K562 (cell line): ENCODE data around the gene EPHB2. TPM values are rescaled to one million over a fixed set of nuclear protein-coding genes. Genes with fewer than 3 reads are reported as not detected.

Source experiments
- ATAC-seq: fragments of 200-7000 bp; cut with Tn5 transposase; 3 replicates; pipeline ENCODE4 v1.9.1; 2020; ENCODE audit warnings: moderate library complexity
- BruUV-seq: library from RNA; stranded (reverse); fragments of 400-500 nt; replicated peaks from 2 replicates; lab custom pipeline; 2021; lab: Mats Ljungman, UMichigan
- CTCF ChIA-PET: fragments of 300-600 bp; formaldehyde crosslinking; extraction: SDS; loops from one replicate; lab custom pipeline; 2021; ENCODE audit warnings: low intra/inter-chr PET ratio; lab: Yijun Ruan, JAX
- POLR2A ChIA-PET: fragments of 300-600, 350-650 bp; sonication (Branson Sonifier 250); formaldehyde crosslinking; extraction: SDS; loops from one replicate; lab custom pipeline; 2021; ENCODE audit warnings: antibody characterized with exemption, inconsistent platforms; lab: Yijun Ruan, JAX
- DNase-seq, 4 experiments: peaks; one replicate each; pipeline versions ENCODE4 v3.0.0 to v3.0.0-alpha.2; 2011 to 2018; ENCODE audit warnings: low spot score in 3 of 4, mixed read lengths in 3 of 4; ENCODE audit errors: extremely low read depth in 1 of 4
- FAIRE-seq: peaks from 2 replicates; lab custom pipeline; 2011; peaks lifted over from hg19 to GRCh38; lab: Jason Lieb, UNC
- H2AFZ ChIP-seq: 2 replicates; pipeline ENCODE4 v1.6.0; 2011; ENCODE audit warnings: low read depth, low read length, control low read depth, inconsistent platforms
- H3K27ac ChIP-seq: fragments of 200-600 bp; 3 replicates; pipeline ENCODE4 v1.8.0; 2011; ENCODE audit warnings: low read depth, mild to moderate bottlenecking, control low read depth, inconsistent platforms, low read length, moderate library complexity, mixed read lengths; ENCODE audit errors: extremely low read depth
- H3K27me3 ChIP-seq, 2 experiments: fragments of 300-600 bp in 1 of 2; 2 replicates in 1 of 2; 3 replicates in 1 of 2; pipeline versions ENCODE4 v1.6.0 to v1.8.0; 2011; ENCODE audit warnings: inconsistent platforms in 2 of 2, low read length in 2 of 2, mild to moderate bottlenecking in 1 of 2, mixed read lengths in 1 of 2, moderate library complexity in 1 of 2; ENCODE audit not compliant: control insufficient read depth in 2 of 2, insufficient read depth in 2 of 2
- H3K36me3 ChIP-seq: fragments of 300-600 bp; 3 replicates; pipeline ENCODE4 v1.8.0; 2011; ENCODE audit warnings: mild to moderate bottlenecking, low read length, inconsistent platforms; ENCODE audit not compliant: control insufficient read depth, insufficient read depth
- H3K4me1 ChIP-seq, 2 experiments: fragments of 200-600 bp in 1 of 2; replicated peaks in 1 of 2; 2 replicates in 1 of 2; 3 replicates in 1 of 2; pipeline versions ENCODE4 v1.5.1 to v1.8.0; 2011; ENCODE audit warnings: inconsistent platforms in 2 of 2, low read length in 2 of 2, mild to moderate bottlenecking in 1 of 2, mixed read lengths in 1 of 2, moderate library complexity in 1 of 2; ENCODE audit not compliant: control insufficient read depth in 2 of 2, insufficient read depth in 2 of 2
- H3K4me2 ChIP-seq: 2 replicates; pipeline ENCODE4 v1.6.1; 2011; ENCODE audit warnings: low read length, control low read depth, inconsistent platforms, mixed read lengths; ENCODE audit not compliant: insufficient read depth
- H3K4me3 ChIP-seq: fragments of 200-600 bp; sonication (generic), shearing (Covaris generic); 2 replicates; pipeline ENCODE4 v1.5.1; 2016; ENCODE audit warnings: control low read depth, inconsistent platforms
- H3K79me2 ChIP-seq: fragments of 200-600 bp; 3 replicates; pipeline ENCODE4 v1.8.0; 2011; ENCODE audit warnings: low read length, inconsistent platforms; ENCODE audit not compliant: control insufficient read depth, insufficient read depth
- H3K9ac ChIP-seq, 2 experiments: 2 replicates each; pipeline versions ENCODE4 v1.6.0 to v1.6.1; 2011; ENCODE audit warnings: low read depth in 2 of 2, low read length in 2 of 2, control low read depth in 1 of 2, inconsistent platforms in 1 of 2, mild to moderate bottlenecking in 1 of 2, mixed read lengths in 1 of 2; ENCODE audit not compliant: insufficient read depth in 1 of 2
- H3K9me1 ChIP-seq: one replicate; pipeline ENCODE4 v1.6.0; 2011; ENCODE audit warnings: inconsistent platforms, mild to moderate bottlenecking, low read length, moderate library complexity; ENCODE audit not compliant: control insufficient read depth, insufficient read depth
- H3K9me3 ChIP-seq: replicated peaks from 2 replicates; pipeline ENCODE4 v1.5.1; 2011; ENCODE audit warnings: low read depth, low read length, inconsistent platforms; ENCODE audit not compliant: control insufficient read depth, insufficient read depth
- H4K20me1 ChIP-seq: replicated peaks from 2 replicates; pipeline ENCODE4 v1.6.1; 2011; ENCODE audit warnings: low read length, inconsistent platforms, mixed read lengths; ENCODE audit not compliant: control insufficient read depth, insufficient read depth
- CSDE1 ChIP-seq, 2 experiments: fragments of 450-650 bp; IDR thresholded peaks; 2 replicates each; pipeline ENCODE4 v1.6.1; 2016; ENCODE audit warnings: mild to moderate bottlenecking in 1 of 2
- MBD1 ChIP-seq: fragments of 250-450 bp; sonication (Bioruptor Pico); IDR thresholded peaks from 2 replicates; pipeline ENCODE4 v1.8.0; 2022; ENCODE audit warnings: inconsistent platforms
- NR4A1 ChIP-seq, 2 experiments: fragments of 250-450 bp in 1 of 2; fragments of 450-650 bp in 1 of 2; sonication (Bioruptor Pico) in 1 of 2; IDR thresholded peaks; 2 replicates each; pipeline versions ENCODE4 v1.4.0 to v1.6.1; 2016 to 2020; ENCODE audit warnings: mild to moderate bottlenecking in 2 of 2, missing compliant biosample characterization in 1 of 2, missing genetic modification characterization in 1 of 2, moderate library complexity in 1 of 2
- SMARCB1 ChIP-seq: IDR thresholded peaks from 2 replicates; pipeline ENCODE4 v1.6.1; 2011; ENCODE audit warnings: improper control_type of control experiment, low read depth; ENCODE audit not compliant: insufficient read length
- SMARCE1 ChIP-seq: fragments of 450-650 bp; IDR thresholded peaks from 2 replicates; pipeline ENCODE4 v1.7.1; 2016; ENCODE audit warnings: mild to moderate bottlenecking
- SRSF9 ChIP-seq: fragments of 200-400 bp; formaldehyde crosslinking; IDR thresholded peaks from 2 replicates; pipeline ENCODE4 v1.6.1; 2017; ENCODE audit warnings: low read depth, low read length, borderline replicate concordance
- UBTF ChIP-seq, 2 experiments: IDR thresholded peaks; 2 replicates each; pipeline ENCODE4 v1.6.1; 2012; ENCODE audit warnings: improper control_type of control experiment in 2 of 2, low read depth in 2 of 2, low read length in 2 of 2, borderline replicate concordance in 1 of 2
- ZNF436 ChIP-seq: fragments of 250-450, 450-650 bp; sonication (Bioruptor Pico); formaldehyde crosslinking; IDR thresholded peaks from 2 replicates; pipeline ENCODE4 v1.7.0; 2020; ENCODE audit warnings: mild to moderate bottlenecking
- ZSCAN29 ChIP-seq: fragments of 450-650 bp; IDR thresholded peaks from 2 replicates; pipeline ENCODE4 v1.6.1; 2017
- WGBS: fragments of 100-300 bp; shearing (Covaris generic); methylation state at CpG from one replicate; pipeline ENCODE4 v1.1.6; 2016; ENCODE audit warnings: low coverage, mixed read lengths; ENCODE audit not compliant: insufficient coverage; ENCODE audit errors: missing lambda C conversion rate; 5-methylcytosine and 5-hydroxymethylcytosine counted together
- in situ Hi-C: fragments of 300-500 bp; cut with MboI; formaldehyde crosslinking; loops from 4 replicates; pipeline ENCODE4 v1.15.0; 2018; ENCODE audit warnings: inconsistent platforms, mixed read lengths
- intact Hi-C: fragments of 100-400 bp; cut with micrococcal nuclease; formaldehyde crosslinking; loops from 2 replicates; pipeline ENCODE4 v1.14.2; 2022
- polyA plus RNA-seq, 8 experiments: library from polyadenylated mRNA; depleted of rRNA in 4 of 8; stranded (reverse) in 5 of 8; unstranded in 3 of 8; fragments of >200 nt; fragmentation: Nextera tagmentation in 2 of 8; fragmentation: Illumina TruSeq in 1 of 8; extraction: Ambion mirVana in 2 of 8; extraction: Trizol in 1 of 8; gene quantifications; 2 replicates each; pipeline versions ENCODE4 v1.2.1 to v1.2.3, GENCODE V29; 2011 to 2014; ENCODE audit warnings: inconsistent platforms in 1 of 8, missing spikeins in 1 of 8
- total RNA-seq, 7 experiments: library from RNA; depleted of rRNA in 6 of 7; stranded (reverse); fragments of >200 nt in 6 of 7; fragmentation: Illumina TruSeq in 2 of 7; extraction: Trizol in 2 of 7; gene quantifications; 2 replicates each; pipeline versions ENCODE4 v1.2.1 to v1.2.3, GENCODE V29; 2011 to 2021; ENCODE audit warnings: low replicate concordance in 1 of 7

Gene EPHB2
- total and polyA plus RNA-seq, 9 of the 15 experiments (the other 6 are each of a cell fraction or from before 2014, with no cell fraction given), result not detected

GRCh38 chr1:22919341-22920025, 208.8 kb downstream of the EPHB2 start (continued):
- TF ChIP-seq UBTF (IDR thresholded peaks at IDR 0.05; ENCODE audit: borderline replicate concordance in 1 of 2, low read depth in 2 of 2, low read length in 2 of 2) (no peak), SRSF9 (no peak), ZNF436 (CRISPR knock-in tag) (no peak)

- no peak overlapping the region for H3K4me3 ChIP-seq
- intact Hi-C loops, result no loop called here
- no peaks in the 10 kb centered on the region for H3K9me1 ChIP-seq
- H3K27ac ChIP-seq, result no peak overlapping the region
- FAIRE-seq, result no peak
- no TSS peak for BruUV-seq
- no peak for DNase-seq
- H4K20me1 ChIP-seq, result 0 out of 2 replicates have a peak, but pooled peaks cover 10% of the 10 kb centered on the region
- H3K4me1 ChIP-seq, result no peaks in the 10 kb centered on the region
- WGBS, result 2% methylated on average over 6 of the region's 6 CpGs
- H3K9me3 ChIP-seq, result no peaks in the 10 kb centered on the region
- no peak for ATAC-seq
- ChIA-PET POLR2A (interaction anchor here (1.0 to 1.4 kb wide), 3 partner anchors 8 to 12 kb away, joined by 3 to 6 read pairs (median 3); no protein-coding TSS in a partner anchor), CTCF (no interaction called here)
- TF ChIP-seq SMARCE1 (no peak), ZSCAN29 (no peak), CSDE1 (IDR thresholded peaks at IDR 0.05) (no peak), SMARCB1 (no peak), MBD1 (CRISPR knock-in tag) (no peak), NR4A1 (CRISPR knock-in tag; IDR thresholded peaks at IDR 0.05) (no peak), NR4A1 (tag; IDR thresholded peaks at IDR 0.05) (no peak)
- H3K27me3 ChIP-seq, result peaks cover 14 to 66% of the 10 kb centered on the region in 2 experiments
- no peaks in the 10 kb centered on the region for H3K79me2 ChIP-seq
- no peak overlapping the region for H3K9ac ChIP-seq
- no peak overlapping the region for H3K4me2 ChIP-seq
- H2AFZ ChIP-seq, result no peak overlapping the region
- in situ Hi-C loops, result no loop called here
- H3K36me3 ChIP-seq, result no peaks in the 10 kb centered on the region
Measured at GRCh38 chr1:22920026-22920733, 209.5 kb downstream of the EPHB2 start.
